Colonic mucosa (tissue), 4 donors: ENCODE data around the gene CCDC154. TPM values are rescaled to one million over a fixed set of nuclear protein-coding genes. Genes with fewer than 3 reads are reported as not detected.

Experiments used
- DNase-seq: peaks from one replicate; pipeline ENCODE4 v3.0.0-alpha.2; 2020
- H3K27ac ChIP-seq: fragments of 200-600 bp; one replicate; pipeline ENCODE4 v1.8.0; 2021
- H3K27me3 ChIP-seq: fragments of 200-600 bp; one replicate; pipeline ENCODE4 v1.8.0; 2021
- H3K36me3 ChIP-seq: fragments of 200-600 bp; one replicate; pipeline ENCODE4 v1.8.0; 2021
- H3K4me1 ChIP-seq: fragments of 200-600 bp; one replicate; pipeline ENCODE4 v1.8.0; 2021; ENCODE audit warnings: mild to moderate bottlenecking
- H3K4me3 ChIP-seq: fragments of 200-600 bp; one replicate; pipeline ENCODE4 v1.8.0; 2021
- H3K9ac ChIP-seq, 2 donors: one replicate each; pipeline ENCODE4 v1.7.0; 2013; ENCODE audit warnings: control low read depth in 2 of 2, low read depth in 2 of 2, low read length in 2 of 2
- H3K9me3 ChIP-seq: fragments of 200-600 bp; one replicate; pipeline ENCODE4 v1.8.0; 2021
- intact Hi-C: fragments of 100-400 bp; cut with DNase I; formaldehyde crosslinking; loops from one replicate; pipeline ENCODE4 v1.14.1; 2022
- total RNA-seq, 2 donors: library from RNA; stranded (reverse); fragmentation: NEBNext Ultra II Directional in 1 of 2; extraction: Animal tissue kit (Norgen Biotek cat#: 25700) in 1 of 2; gene quantifications; one replicate each; pipeline ENCODE4 v1.2.1, GENCODE V29; 2021
- TF ChIP-seq, protein P1 (sequence below): fragments of 200-600 bp; IDR thresholded peaks from one replicate; pipeline ENCODE4 v1.8.0; 2022; ENCODE audit warnings: antibody characterized with exemption, mild to moderate bottlenecking
- donor health status: healthy.
- donor health status: DM: no; HTN: no; CAD: no.
- donor health status: DM: no; HTN: no; CAD: no.

The CCDC154 gene
- total RNA-seq, 2 donors from 2014 or later = 0.56 to 1.6 TPM

DNA sequence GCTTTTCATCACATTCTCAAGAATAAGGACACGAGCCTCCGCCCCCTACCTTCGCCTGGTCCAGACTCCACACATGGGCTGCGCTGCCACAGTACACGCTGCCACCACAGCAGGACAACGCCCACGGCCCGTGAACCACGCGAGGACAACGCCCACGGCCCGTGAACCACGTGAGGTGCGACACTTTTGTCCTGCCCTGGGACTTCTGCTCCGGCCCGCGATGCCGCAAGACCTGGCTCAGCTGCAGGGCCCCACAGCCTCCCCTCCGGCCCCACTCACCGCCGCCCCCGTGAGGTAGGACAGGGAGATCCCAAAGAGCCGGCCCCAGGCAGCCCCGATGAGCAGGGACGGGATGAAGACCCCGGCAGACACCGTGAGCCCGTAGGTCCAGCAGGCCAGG is 5.9 kb upstream of the CCDC154 start:
- no peak overlapping the region for H3K9ac ChIP-seq
- no peaks in the 10 kb centered on the region for H3K36me3 ChIP-seq
- no peaks in the 10 kb centered on the region for H3K4me1 ChIP-seq
- DNase-seq = no peak
- H3K4me3 ChIP-seq = no peak overlapping the region
- TF ChIP-seq, protein P1, sequence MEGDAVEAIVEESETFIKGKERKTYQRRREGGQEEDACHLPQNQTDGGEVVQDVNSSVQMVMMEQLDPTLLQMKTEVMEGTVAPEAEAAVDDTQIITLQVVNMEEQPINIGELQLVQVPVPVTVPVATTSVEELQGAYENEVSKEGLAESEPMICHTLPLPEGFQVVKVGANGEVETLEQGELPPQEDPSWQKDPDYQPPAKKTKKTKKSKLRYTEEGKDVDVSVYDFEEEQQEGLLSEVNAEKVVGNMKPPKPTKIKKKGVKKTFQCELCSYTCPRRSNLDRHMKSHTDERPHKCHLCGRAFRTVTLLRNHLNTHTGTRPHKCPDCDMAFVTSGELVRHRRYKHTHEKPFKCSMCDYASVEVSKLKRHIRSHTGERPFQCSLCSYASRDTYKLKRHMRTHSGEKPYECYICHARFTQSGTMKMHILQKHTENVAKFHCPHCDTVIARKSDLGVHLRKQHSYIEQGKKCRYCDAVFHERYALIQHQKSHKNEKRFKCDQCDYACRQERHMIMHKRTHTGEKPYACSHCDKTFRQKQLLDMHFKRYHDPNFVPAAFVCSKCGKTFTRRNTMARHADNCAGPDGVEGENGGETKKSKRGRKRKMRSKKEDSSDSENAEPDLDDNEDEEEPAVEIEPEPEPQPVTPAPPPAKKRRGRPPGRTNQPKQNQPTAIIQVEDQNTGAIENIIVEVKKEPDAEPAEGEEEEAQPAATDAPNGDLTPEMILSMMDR = no peak
- no peak overlapping the region for H3K27ac ChIP-seq
- H3K27me3 ChIP-seq = no peaks in the 10 kb centered on the region
- intact Hi-C loops = no loop called here
- H3K9me3 ChIP-seq = no peaks in the 10 kb centered on the region

DNA sequence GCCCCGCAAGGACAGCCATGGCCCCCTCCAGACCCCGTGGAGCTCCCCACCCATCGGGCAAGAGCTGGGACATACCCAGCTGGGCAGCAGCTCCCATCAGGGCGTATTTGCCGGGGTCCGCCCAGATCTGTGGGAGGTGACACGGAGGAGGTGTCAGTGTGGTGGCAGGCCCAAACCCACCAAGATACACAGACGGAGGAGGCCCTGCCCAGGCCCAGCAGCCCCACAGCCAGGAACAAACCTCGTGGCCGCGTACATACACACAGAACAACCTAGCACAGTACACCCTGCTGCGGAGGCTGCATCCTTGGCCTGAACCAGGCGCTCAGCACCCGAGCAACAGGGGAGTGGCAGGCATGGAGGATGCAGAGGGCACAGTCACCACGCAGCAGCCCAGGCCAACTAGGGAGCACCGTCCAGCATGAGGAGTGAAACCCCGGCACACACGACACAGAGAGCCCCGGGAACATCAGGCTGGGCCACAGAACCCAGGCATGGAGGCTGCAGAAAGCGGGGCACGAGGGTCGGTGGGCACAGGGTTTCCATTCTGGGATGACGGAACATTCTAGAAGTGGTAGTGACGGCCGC is 4.9 kb upstream of the CCDC154 start:
- H3K9me3 ChIP-seq = no peaks in the 10 kb centered on the region
- H3K27me3 ChIP-seq = no peaks in the 10 kb centered on the region
- intact Hi-C loops = no loop called here
- H3K4me1 ChIP-seq = no peaks in the 10 kb centered on the region
- H3K4me3 ChIP-seq = no peak overlapping the region
- TF ChIP-seq, protein P1 = no peak
- H3K9ac ChIP-seq = no peak overlapping the region
- no peak for DNase-seq
- H3K36me3 ChIP-seq = no peaks in the 10 kb centered on the region
- H3K27ac ChIP-seq = no peak overlapping the region

DNA sequence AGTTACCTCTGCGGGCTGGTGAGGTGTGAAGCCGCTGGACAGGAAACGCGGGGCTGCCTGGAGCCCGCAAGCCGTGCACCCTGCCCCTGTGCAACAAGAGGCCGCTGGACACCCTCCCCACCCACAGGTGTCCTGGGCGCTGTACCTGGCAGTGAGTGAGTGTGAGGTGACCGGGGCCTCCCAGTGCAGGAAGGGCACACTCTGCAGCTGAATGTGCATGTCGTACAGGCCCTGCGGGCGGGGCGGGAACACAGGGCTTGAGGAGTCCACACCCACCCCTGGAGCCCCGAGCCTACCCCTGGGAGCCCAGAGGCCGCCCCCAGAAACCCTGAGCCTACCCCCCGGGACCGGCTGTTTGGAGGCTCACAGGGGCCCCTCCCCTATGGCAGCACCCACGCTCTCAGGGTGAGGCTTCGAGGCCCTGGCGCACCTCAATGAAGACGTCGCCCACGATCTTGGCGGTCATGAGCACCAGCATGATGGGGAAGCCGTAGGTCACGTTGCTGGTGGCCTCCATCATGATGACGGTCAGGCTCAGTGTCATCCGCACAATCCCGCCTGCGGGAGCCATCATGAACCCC is 4.3 kb upstream of the CCDC154 start:
- TF ChIP-seq, protein P1 = no peak
- Histone ChIP-seq H3K27ac (no peak overlapping the region), H3K36me3 (no peaks in the 10 kb centered on the region), H3K9me3 (no peaks in the 10 kb centered on the region), H3K9ac (no peak overlapping the region), H3K4me3 (no peak overlapping the region), H3K4me1 (no peaks in the 10 kb centered on the region), H3K27me3 (no peaks in the 10 kb centered on the region)
- intact Hi-C loops = no loop called here
- no peak for DNase-seq

DNA sequence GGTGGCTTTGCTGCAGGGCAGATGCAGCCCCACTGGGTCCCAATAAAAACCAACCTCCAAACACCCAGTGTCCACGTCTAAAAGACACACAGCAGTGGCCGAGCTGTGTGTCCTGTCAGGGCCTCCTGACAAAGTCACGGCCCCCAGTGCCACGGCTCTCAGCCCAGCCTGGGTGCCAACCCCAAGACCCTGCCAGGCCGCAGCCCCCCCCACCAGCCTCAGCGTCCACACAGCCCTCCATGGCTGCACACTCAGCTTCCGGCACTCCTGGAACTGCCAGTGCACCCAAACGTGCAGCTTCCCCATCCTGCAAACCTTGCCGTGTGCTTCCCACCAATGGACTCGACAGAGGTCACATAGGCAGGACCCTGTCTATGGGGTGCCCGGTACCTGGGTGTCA is 3.6 kb upstream of the CCDC154 start:
- Histone ChIP-seq H3K27me3 (no peaks in the 10 kb centered on the region), H3K27ac (no peak overlapping the region), H3K4me3 (no peak overlapping the region), H3K4me1 (no peaks in the 10 kb centered on the region), H3K9me3 (no peaks in the 10 kb centered on the region), H3K9ac (no peak overlapping the region), H3K36me3 (no peaks in the 10 kb centered on the region)
- DNase-seq = no peak
- intact Hi-C loops = no loop called here
- TF ChIP-seq, protein P1 = no peak

DNA sequence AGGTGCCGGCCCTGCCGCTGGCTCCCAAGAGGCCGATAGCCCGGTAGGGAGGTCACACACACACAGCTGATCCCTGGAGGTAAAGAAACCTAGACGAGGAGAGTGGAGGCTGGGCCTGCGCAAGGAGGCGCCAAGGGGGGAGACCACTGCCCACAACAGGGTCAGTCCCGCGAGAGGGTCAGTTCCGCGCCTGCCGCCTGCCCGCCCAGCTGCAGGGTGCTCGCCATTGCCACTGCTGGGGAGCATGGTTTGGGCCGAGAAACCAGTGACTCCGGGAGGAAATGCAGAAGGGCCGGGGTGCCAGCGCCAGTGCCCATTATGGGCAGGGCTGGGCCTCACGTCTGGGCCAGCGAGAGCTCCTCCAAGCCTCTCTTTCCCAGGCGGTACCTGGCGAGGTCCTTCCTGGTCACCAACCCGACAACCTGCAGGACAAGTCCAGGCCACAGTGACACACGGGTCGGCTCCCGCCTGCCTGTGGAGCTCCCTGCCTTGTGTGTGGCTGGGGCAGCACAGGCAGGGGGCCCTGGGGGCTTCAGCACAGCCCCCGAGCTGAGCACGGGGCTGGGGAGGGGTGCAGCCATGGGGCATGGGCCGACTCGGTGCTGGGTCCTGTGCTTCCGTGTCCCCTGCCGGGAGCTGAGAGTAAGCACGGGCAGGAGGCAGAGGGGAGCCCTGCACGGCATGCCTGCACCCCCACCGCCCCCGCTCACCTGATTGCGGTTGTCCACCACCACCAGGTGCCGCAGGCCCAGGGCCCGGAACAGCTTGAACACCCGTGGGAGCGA is 2.1 kb upstream of the CCDC154 start:
- Histone ChIP-seq H3K4me1 (no peaks in the 10 kb centered on the region), H3K4me3 (no peak overlapping the region), H3K9me3 (no peaks in the 10 kb centered on the region), H3K36me3 (no peaks in the 10 kb centered on the region), H3K27me3 (no peaks in the 10 kb centered on the region), H3K27ac (no peak overlapping the region), H3K9ac (no peak overlapping the region)
- DNase-seq = no peak
- TF ChIP-seq, protein P1 = no peak
- intact Hi-C loops = no loop called here
